HCT116 (cell line): ENCODE data around the gene SYNPR.

Experiments used
- EZH2 ChIP-seq: fragments of 200-600 bp; sonication (generic); IDR thresholded peaks from 2 replicates; pipeline ENCODE4 v1.6.1; 2017; ENCODE audit warnings: antibody characterized with exemption, mixed run types
- EZH2phosphoT487 ChIP-seq: fragments of 200-600 bp; IDR thresholded peaks from 2 replicates; pipeline ENCODE4 v1.6.1; 2018; ENCODE audit warnings: antibody characterized with exemption, borderline replicate concordance
- JUND ChIP-seq: IDR thresholded peaks from 2 replicates; pipeline ENCODE4 v1.6.1; 2012
- POLR2A ChIP-seq: IDR thresholded peaks from 2 replicates; pipeline ENCODE4 v1.7.0; 2011; ENCODE audit warnings: borderline replicate concordance; ENCODE audit not compliant: insufficient read depth, insufficient read length; ENCODE audit errors: extremely low read depth
- POLR2AphosphoS5 ChIP-seq: IDR thresholded peaks from 2 replicates; pipeline ENCODE4 v1.6.1; 2011; ENCODE audit warnings: mild to moderate bottlenecking, low read depth, low read length, moderate library complexity
- RAD21 ChIP-seq: IDR thresholded peaks from 2 replicates; pipeline ENCODE4 v1.6.1; 2012; ENCODE audit warnings: low read depth, mild to moderate bottlenecking
- SP1 ChIP-seq: IDR thresholded peaks from 2 replicates; pipeline ENCODE4 v1.6.1; 2012; ENCODE audit warnings: low read depth
- TCF7L2 ChIP-seq: IDR thresholded peaks from 2 replicates; pipeline ENCODE4 v1.7.0; 2011; ENCODE audit warnings: borderline replicate concordance, inconsistent platforms; ENCODE audit not compliant: insufficient read depth, insufficient read length; ENCODE audit errors: extremely low read depth
- YY1 ChIP-seq: IDR thresholded peaks from 2 replicates; pipeline ENCODE4 v1.6.1; 2011; ENCODE audit warnings: low read length, low read depth, moderate library complexity, mild to moderate bottlenecking; ENCODE audit not compliant: insufficient replicate concordance; ENCODE audit errors: extremely low read depth
- ZNF274 ChIP-seq: fragments of 200-500 bp; sonication (Bioruptor generic); IDR thresholded peaks from 2 replicates; pipeline ENCODE4 v1.6.1; 2014; ENCODE audit warnings: mild to moderate bottlenecking, low read depth, low read length, inconsistent platforms
- TF ChIP-seq, protein P1 (sequence below), 3 experiments: fragments of 200-600 bp in 1 of 3; sonication (generic) in 1 of 3; IDR thresholded peaks in 2 of 3; conservative IDR thresholded peaks in 1 of 3; 2 replicates each; pipeline ENCODE4 v1.5.1; 2012 to 2017; ENCODE audit warnings: low read depth in 2 of 3, low read length in 2 of 3, antibody characterized with exemption in 1 of 3, borderline replicate concordance in 1 of 3, control low read depth in 1 of 3, mild to moderate bottlenecking in 1 of 3, mixed read lengths in 1 of 3, mixed run types in 1 of 3, moderate library complexity in 1 of 3; ENCODE audit not compliant: insufficient read depth in 1 of 3
- TF ChIP-seq, protein P2 (sequence below): IDR thresholded peaks from 2 replicates; pipeline ENCODE4 v1.6.1; 2012
- TF ChIP-seq, protein P3 (sequence below): IDR thresholded peaks from 2 replicates; pipeline ENCODE4 v1.6.1; 2012; ENCODE audit warnings: low read depth

DNA sequence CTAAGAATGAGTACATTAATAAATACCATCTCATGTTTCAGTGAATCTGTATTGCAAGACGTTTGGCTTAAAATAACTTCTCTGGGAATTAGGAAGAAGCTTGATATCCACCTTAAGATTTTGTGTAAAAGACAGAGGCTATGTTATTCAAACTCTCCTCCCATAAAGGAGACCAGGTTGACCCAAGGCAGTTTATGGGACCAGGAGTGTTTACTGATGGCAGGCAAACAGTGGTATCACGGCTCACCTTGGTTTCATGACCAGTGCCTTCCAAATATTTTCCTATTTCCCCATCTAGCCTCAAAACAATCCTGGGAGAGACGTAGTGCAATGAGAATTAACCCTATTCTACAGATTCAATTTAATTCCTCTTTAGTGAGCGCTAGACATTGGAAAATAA lies 284.2 kb downstream of the SYNPR start:
- no peak for TF ChIP-seq POLR2A
- TF ChIP-seq, protein P1, sequence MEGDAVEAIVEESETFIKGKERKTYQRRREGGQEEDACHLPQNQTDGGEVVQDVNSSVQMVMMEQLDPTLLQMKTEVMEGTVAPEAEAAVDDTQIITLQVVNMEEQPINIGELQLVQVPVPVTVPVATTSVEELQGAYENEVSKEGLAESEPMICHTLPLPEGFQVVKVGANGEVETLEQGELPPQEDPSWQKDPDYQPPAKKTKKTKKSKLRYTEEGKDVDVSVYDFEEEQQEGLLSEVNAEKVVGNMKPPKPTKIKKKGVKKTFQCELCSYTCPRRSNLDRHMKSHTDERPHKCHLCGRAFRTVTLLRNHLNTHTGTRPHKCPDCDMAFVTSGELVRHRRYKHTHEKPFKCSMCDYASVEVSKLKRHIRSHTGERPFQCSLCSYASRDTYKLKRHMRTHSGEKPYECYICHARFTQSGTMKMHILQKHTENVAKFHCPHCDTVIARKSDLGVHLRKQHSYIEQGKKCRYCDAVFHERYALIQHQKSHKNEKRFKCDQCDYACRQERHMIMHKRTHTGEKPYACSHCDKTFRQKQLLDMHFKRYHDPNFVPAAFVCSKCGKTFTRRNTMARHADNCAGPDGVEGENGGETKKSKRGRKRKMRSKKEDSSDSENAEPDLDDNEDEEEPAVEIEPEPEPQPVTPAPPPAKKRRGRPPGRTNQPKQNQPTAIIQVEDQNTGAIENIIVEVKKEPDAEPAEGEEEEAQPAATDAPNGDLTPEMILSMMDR (IDR thresholded peaks at IDR 0.05 in 2 of 3, conservative IDR thresholded peaks at IDR 0.05 in 1 of 3; ENCODE audit: borderline replicate concordance in 1 of 3, insufficient read depth in 1 of 3, low read depth in 2 of 3, low read length in 2 of 3) = no peak
- no peak for TF ChIP-seq EZH2
- TF ChIP-seq, protein P2, sequence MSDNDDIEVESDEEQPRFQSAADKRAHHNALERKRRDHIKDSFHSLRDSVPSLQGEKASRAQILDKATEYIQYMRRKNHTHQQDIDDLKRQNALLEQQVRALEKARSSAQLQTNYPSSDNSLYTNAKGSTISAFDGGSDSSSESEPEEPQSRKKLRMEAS = no peak
- no peak for TF ChIP-seq SP1
- TF ChIP-seq YY1 = no peak
- TF ChIP-seq, protein P3, sequence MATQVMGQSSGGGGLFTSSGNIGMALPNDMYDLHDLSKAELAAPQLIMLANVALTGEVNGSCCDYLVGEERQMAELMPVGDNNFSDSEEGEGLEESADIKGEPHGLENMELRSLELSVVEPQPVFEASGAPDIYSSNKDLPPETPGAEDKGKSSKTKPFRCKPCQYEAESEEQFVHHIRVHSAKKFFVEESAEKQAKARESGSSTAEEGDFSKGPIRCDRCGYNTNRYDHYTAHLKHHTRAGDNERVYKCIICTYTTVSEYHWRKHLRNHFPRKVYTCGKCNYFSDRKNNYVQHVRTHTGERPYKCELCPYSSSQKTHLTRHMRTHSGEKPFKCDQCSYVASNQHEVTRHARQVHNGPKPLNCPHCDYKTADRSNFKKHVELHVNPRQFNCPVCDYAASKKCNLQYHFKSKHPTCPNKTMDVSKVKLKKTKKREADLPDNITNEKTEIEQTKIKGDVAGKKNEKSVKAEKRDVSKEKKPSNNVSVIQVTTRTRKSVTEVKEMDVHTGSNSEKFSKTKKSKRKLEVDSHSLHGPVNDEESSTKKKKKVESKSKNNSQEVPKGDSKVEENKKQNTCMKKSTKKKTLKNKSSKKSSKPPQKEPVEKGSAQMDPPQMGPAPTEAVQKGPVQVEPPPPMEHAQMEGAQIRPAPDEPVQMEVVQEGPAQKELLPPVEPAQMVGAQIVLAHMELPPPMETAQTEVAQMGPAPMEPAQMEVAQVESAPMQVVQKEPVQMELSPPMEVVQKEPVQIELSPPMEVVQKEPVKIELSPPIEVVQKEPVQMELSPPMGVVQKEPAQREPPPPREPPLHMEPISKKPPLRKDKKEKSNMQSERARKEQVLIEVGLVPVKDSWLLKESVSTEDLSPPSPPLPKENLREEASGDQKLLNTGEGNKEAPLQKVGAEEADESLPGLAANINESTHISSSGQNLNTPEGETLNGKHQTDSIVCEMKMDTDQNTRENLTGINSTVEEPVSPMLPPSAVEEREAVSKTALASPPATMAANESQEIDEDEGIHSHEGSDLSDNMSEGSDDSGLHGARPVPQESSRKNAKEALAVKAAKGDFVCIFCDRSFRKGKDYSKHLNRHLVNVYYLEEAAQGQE = no peak
- no peak for TF ChIP-seq ZNF274
- no peak for TF ChIP-seq POLR2AphosphoS5
- TF ChIP-seq EZH2phosphoT487 = no peak
- no peak for TF ChIP-seq RAD21
- no peak for TF ChIP-seq TCF7L2
- TF ChIP-seq JUND = no peak
